Sigmoid colon (tissue), 4 donors: Measurements from ENCODE around the gene PLXND1.

Source experiments
- EP300 ChIP-seq, 4 donors: sonication (generic); formaldehyde crosslinking; IDR thresholded peaks; one replicate each; pipeline ENCODE4 v1.6.1; 2017; ENCODE audit warnings: antibody characterized with exemption in 4 of 4
- POLR2A ChIP-seq, 2 donors: fragments of 450-650 bp; IDR thresholded peaks; one replicate each; pipeline ENCODE4 v1.6.1; 2016; ENCODE audit warnings: antibody characterized with exemption in 2 of 2, mild to moderate bottlenecking in 2 of 2, moderate library complexity in 2 of 2
- TF ChIP-seq, protein P1 (sequence below), 4 experiments: fragments of 450-650 bp in 3 of 4; fragments of 200-600 bp in 1 of 4; IDR thresholded peaks; one replicate each; pipeline ENCODE4 v1.5.1; 2016 to 2019; ENCODE audit warnings: antibody characterized with exemption in 4 of 4, mild to moderate bottlenecking in 3 of 4, moderate library complexity in 2 of 4

DNA sequence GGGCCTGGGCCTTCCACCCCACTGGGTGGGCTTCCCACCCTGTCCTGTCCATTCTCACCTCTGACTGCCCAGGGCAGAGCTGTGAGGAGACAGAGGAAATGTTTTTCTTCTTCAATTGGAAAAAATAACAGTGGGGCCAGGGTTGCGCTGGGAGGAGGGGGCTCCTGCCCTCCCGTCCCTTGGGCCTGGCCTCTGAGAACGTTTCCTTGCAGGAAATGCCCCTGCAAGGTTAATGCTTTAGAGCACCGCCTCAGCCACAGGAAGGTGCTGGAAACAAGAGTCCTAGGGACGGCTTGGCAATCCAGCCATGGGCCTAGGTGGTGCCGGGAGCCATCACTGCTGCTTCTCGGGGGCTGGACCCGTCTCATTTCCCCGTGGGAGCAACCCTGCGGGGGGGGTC, 3.8 kb upstream of the PLXND1 start:
- TF ChIP-seq, protein P1, sequence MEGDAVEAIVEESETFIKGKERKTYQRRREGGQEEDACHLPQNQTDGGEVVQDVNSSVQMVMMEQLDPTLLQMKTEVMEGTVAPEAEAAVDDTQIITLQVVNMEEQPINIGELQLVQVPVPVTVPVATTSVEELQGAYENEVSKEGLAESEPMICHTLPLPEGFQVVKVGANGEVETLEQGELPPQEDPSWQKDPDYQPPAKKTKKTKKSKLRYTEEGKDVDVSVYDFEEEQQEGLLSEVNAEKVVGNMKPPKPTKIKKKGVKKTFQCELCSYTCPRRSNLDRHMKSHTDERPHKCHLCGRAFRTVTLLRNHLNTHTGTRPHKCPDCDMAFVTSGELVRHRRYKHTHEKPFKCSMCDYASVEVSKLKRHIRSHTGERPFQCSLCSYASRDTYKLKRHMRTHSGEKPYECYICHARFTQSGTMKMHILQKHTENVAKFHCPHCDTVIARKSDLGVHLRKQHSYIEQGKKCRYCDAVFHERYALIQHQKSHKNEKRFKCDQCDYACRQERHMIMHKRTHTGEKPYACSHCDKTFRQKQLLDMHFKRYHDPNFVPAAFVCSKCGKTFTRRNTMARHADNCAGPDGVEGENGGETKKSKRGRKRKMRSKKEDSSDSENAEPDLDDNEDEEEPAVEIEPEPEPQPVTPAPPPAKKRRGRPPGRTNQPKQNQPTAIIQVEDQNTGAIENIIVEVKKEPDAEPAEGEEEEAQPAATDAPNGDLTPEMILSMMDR (IDR thresholded peaks at IDR 0.05): no peak
- TF ChIP-seq POLR2A (IDR thresholded peaks at IDR 0.05) (no peak), EP300 (IDR thresholded peaks at IDR 0.05) (no peak)
